Measurements from ENCODE around the gene SIVA1. TPM values are rescaled to one million over a fixed set of nuclear protein-coding genes. Genes with fewer than 3 reads are reported as not detected.

Gene SIVA1
- total RNA-seq, 4 donors from 2014 or later: 64.6 to 144 (median 115) TPM

GRCh38 chr14:104803912-104804410 lies 51.0 kb downstream of the SIVA1 start:
- H3K36me3 ChIP-seq: no peaks in the 10 kb centered on the region
- TF ChIP-seq POLR2A (IDR thresholded peaks at IDR 0.05) (no peak), CTCF (IDR thresholded peaks at IDR 0.05) (no peak)
- H3K27me3 ChIP-seq: no peaks in the 10 kb centered on the region
- peaks cover 6 to 35% (median 11%) of the 10 kb centered on the region in 4 donors for H3K4me1 ChIP-seq
- no peaks in the 10 kb centered on the region for H3K9me3 ChIP-seq
- no peak overlapping the region for H3K27ac ChIP-seq
- no peak overlapping the region for H3K4me3 ChIP-seq
- no peak for DNase-seq

DNA sequence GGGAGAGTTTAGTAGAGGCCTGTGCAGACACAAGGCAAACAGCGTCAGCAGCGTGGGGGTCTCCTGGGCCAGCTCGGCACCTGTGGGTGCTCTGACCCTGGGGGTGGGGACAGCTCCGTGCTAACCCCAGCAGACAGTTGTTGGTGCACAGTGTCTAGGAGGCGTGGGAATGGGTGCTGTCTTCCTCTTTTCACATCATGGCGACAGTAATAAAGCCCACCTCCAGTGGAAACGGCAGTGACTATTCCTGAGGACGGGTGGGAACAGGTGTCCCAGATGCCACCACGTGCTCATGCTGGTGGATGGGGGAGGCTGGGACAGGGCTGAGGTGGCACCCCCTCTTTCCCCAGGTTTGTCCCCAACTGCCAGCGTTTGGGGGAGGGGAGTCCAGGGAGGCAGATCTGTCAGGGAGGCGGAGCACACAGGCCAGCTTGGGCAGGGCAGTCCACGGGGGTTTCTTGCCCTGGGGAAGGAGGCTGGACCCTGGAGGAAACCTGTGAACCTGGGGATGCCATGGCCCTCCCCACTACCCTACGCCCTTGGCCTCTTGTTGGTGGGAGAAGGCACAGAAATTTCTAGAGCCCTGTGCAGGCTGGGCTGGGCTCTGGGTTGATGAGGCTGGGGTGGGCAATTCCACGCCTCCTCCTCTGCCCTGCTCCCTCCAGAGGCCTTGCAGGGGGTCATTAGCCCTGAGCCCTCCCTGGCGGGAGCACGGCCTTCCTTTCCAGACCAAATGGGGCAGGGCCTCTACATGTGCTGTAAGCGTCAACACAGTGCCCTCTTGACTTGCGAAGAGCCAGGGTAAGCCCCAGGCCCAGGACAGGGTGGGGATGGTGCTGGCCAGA lies 51.8 kb downstream of the SIVA1 start:
- no peak for TF ChIP-seq CTCF (IDR thresholded peaks at IDR 0.05)
- TF ChIP-seq POLR2A (IDR thresholded peaks at IDR 0.05): no peak
- H3K36me3 ChIP-seq: no peaks in the 10 kb centered on the region
- H3K4me1 ChIP-seq: peaks cover 6 to 29% (median 11%) of the 10 kb centered on the region in 4 donors
- DNase-seq: no peak
- H3K27ac ChIP-seq: no peak overlapping the region
- no peaks in the 10 kb centered on the region for H3K27me3 ChIP-seq
- H3K9me3 ChIP-seq: no peaks in the 10 kb centered on the region
- no peak overlapping the region for H3K4me3 ChIP-seq

GRCh38 chr14:104805326-104805678 lies 52.4 kb downstream of the SIVA1 start:
- Histone ChIP-seq H3K4me1 (peaks cover 6 to 24% (median 9%) of the 10 kb centered on the region in 4 donors), H3K27ac (no peak overlapping the region), H3K4me3 (no peak overlapping the region), H3K27me3 (no peaks in the 10 kb centered on the region), H3K9me3 (no peaks in the 10 kb centered on the region), H3K36me3 (no peaks in the 10 kb centered on the region)
- TF ChIP-seq POLR2A (IDR thresholded peaks at IDR 0.05) (no peak), CTCF (IDR thresholded peaks at IDR 0.05) (no peak)
- DNase-seq: no peak

DNA sequence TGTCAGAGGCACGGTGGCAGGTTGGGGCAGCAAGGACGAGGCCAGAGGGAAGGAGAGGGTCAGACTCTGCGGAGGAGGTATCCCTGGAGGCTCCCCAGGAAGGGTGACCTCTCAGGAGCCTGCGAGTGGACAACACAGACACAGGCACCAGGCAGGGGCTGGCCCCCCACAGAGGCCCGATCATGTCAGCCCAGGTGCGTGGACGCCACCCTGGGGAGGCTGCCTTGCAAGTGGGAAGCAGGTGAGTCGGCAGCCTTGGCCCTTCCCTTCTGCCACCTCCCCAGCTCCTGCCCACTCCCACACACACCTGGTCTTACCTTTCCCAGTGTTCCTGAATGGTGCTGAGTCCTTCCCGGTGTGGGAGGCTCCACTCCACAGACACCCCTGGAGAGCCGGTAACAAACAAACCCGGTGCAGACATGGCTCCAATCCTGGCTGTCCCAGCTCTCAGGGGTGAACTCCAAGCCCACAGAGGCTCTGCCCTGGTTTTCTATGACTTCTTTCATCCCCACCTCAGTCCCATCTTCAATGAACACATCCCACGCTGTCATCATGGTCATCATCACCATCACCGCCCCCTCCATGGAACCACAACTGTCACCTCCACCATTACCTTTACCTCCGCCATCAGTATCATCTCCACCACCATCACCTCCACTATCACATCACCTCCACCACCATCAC lies 53.1 kb downstream of the SIVA1 start:
- H3K4me3 ChIP-seq: no peak overlapping the region
- peaks cover 6 to 23% (median 9%) of the 10 kb centered on the region in 4 donors for H3K4me1 ChIP-seq
- no peaks in the 10 kb centered on the region for H3K36me3 ChIP-seq
- H3K9me3 ChIP-seq: no peaks in the 10 kb centered on the region
- no peak overlapping the region for H3K27ac ChIP-seq
- no peak for DNase-seq
- TF ChIP-seq POLR2A (IDR thresholded peaks at IDR 0.05) (no peak), CTCF (IDR thresholded peaks at IDR 0.05) (no peak)
- H3K27me3 ChIP-seq: no peaks in the 10 kb centered on the region

- TF ChIP-seq POLR2A (IDR thresholded peaks at IDR 0.05): no peak
- TF ChIP-seq CTCF (IDR thresholded peaks at IDR 0.05): no peak
- DNase-seq: no peak
- Histone ChIP-seq H3K27me3 (no peaks in the 10 kb centered on the region), H3K9me3 (no peaks in the 10 kb centered on the region), H3K27ac (no peak overlapping the region), H3K36me3 (no peaks in the 10 kb centered on the region), H3K4me3 (no peak overlapping the region), H3K4me1 (peaks cover 1 to 15% (median 3%) of the 10 kb centered on the region in 4 donors)
Measured at GRCh38 chr14:104806625-104807465, 53.9 kb downstream of the SIVA1 start.
